SK-N-SH treated with all-trans-retinoic acid at 6 μM for 48 hours (cell line): ENCODE data around the gene DDX24.

Experiments used
- BACH2 ChIP-seq: fragments of 250-450 bp; sonication (Bioruptor Pico); IDR thresholded peaks from 2 replicates; pipeline ENCODE4 v1.9.0; 2021; ENCODE audit warnings: mild to moderate bottlenecking, borderline replicate concordance
- CSRNP3 ChIP-seq: fragments of 250-450 bp; sonication (Bioruptor Pico); IDR thresholded peaks from 2 replicates; pipeline ENCODE4 v1.5.1; 2021; ENCODE audit warnings: mild to moderate bottlenecking, moderate library complexity
- ISL1 ChIP-seq: fragments of 250-450 bp; sonication (Bioruptor Pico); IDR thresholded peaks from 2 replicates; pipeline ENCODE4 v2.1.2; 2022; ENCODE audit warnings: mild to moderate bottlenecking, moderate library complexity
- PATZ1 ChIP-seq: fragments of 250-450 bp; sonication (Bioruptor Pico); IDR thresholded peaks from 2 replicates; pipeline ENCODE4 v1.8.0; 2020; ENCODE audit warnings: mild to moderate bottlenecking, moderate library complexity, borderline replicate concordance
- SNAI2 ChIP-seq: fragments of 250-450 bp; sonication (Bioruptor Pico); IDR thresholded peaks from 2 replicates; pipeline ENCODE4 v1.5.0; 2020; ENCODE audit warnings: mild to moderate bottlenecking, moderate library complexity
- TCF4 ChIP-seq: fragments of 250-450 bp; sonication (Bioruptor Pico); IDR thresholded peaks from 2 replicates; pipeline ENCODE4 v1.8.0; 2021; ENCODE audit warnings: mild to moderate bottlenecking, moderate library complexity, borderline replicate concordance
- ZC3H10 ChIP-seq: fragments of 250-450 bp; sonication (Bioruptor Pico); IDR thresholded peaks from 2 replicates; pipeline ENCODE4 v1.5.1; 2021; ENCODE audit warnings: mild to moderate bottlenecking, moderate library complexity
- ZFP3 ChIP-seq: fragments of 250-450 bp; sonication (Bioruptor Pico); IDR thresholded peaks from 2 replicates; pipeline ENCODE4 v1.5.0; 2020; ENCODE audit warnings: mild to moderate bottlenecking, moderate library complexity
- ZNF70 ChIP-seq: fragments of 450-650 bp; formaldehyde crosslinking; IDR thresholded peaks from 2 replicates; pipeline ENCODE4 v1.5.0; 2020; ENCODE audit warnings: mild to moderate bottlenecking, moderate library complexity

DNA sequence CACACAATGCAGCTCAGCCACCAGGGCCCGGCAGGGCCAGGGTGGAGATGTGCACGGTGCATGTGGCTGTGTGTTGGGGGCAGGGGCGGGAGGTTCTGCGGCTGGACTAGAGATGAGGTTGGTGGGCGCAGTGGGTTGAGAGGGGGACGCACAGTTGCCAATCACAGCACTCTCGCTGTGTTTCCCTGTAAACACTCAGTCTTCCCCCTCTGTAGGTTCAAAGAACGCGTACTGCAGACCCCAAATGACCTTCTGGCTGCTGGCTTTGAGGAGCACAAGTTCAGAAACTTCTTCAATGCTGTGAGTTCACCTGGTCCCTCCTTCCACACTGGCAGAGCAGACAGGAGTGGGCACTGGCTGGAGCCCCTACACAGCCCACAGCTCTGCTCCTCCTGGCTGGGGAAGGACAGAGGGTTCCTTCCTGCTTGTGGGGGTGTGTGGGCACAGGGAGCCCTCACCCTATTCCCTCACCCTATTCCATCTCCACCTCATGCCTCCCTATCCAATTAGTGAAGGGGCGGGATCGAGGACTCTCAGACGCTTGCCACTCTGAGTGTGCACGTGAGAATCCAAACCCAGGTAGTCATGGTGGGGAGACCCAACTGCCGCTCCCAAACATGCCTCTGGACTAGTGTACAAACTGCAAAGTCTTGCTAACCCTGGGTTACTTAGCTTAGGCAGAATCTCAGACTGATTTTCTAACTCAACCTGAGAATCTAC lies 37.1 kb downstream of the DDX24 start:
- TF ChIP-seq PATZ1 (CRISPR knock-in tag) (no peak), ISL1 (CRISPR knock-in tag) (no peak), CSRNP3 (no peak), SNAI2 (CRISPR knock-in tag) (no peak), TCF4 (CRISPR knock-in tag) (no peak), ZFP3 (CRISPR knock-in tag) (no peak), ZC3H10 (no peak), BACH2 (CRISPR knock-in tag) (no peak), ZNF70 (CRISPR knock-in tag) (no peak)
